Spleen (tissue), 7 donors: Measurements from ENCODE around the gene URB1.
"Not testable (repeated sequence)": the region's sequence is repeated elsewhere in the genome, so short reads cannot be mapped to it uniquely, and the experiment has no call there.

Experiments used
- POLR2A ChIP-seq, 3 donors: fragments of 450-650 bp; IDR thresholded peaks; one replicate each; pipeline ENCODE4 v1.5.1; 2017; ENCODE audit warnings: antibody characterized with exemption in 3 of 3, mild to moderate bottlenecking in 1 of 3
- TF ChIP-seq, protein P1 (sequence below), 11 experiments: fragments of 200-600 bp in 7 of 11; fragments of 450-650 bp in 4 of 11; sonication (generic) in 4 of 11; IDR thresholded peaks in 8 of 11; conservative IDR thresholded peaks in 3 of 11; 1 replicate in 7 of 11; 2 replicates in 4 of 11; pipeline versions ENCODE4 v1.4.0 to v1.8.0; 2016 to 2021; ENCODE audit warnings: antibody characterized with exemption in 11 of 11, inconsistent platforms in 4 of 11, mild to moderate bottlenecking in 1 of 11
- donor health status: DM: no; HTN: no; CAD: no; lungs with moderate emphysema.
- donor health status: DM: no; HTN: no; CAD: no.
- donor health status: DM: no; HTN: no; CAD: no.

DNA sequence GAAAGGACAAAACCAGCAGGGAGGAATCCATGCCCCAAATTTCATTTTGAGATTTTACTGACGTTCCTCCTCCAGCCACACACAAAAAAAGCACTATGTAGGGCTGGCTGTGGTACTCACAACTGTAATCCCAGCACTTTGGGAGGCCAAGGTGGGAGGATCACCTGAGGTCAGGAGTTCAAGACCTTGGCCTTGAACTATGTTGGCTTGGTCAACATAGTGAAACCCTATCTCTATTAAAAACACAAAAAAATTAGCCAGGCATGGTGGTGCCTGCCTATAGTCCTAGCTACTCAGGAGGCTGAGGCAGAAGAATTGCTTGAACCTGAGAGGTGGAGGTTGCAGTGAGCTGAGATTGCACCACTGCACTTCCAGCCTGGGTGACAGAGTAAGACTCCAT is 23.9 kb downstream of the URB1 start:
- TF ChIP-seq, protein P1, sequence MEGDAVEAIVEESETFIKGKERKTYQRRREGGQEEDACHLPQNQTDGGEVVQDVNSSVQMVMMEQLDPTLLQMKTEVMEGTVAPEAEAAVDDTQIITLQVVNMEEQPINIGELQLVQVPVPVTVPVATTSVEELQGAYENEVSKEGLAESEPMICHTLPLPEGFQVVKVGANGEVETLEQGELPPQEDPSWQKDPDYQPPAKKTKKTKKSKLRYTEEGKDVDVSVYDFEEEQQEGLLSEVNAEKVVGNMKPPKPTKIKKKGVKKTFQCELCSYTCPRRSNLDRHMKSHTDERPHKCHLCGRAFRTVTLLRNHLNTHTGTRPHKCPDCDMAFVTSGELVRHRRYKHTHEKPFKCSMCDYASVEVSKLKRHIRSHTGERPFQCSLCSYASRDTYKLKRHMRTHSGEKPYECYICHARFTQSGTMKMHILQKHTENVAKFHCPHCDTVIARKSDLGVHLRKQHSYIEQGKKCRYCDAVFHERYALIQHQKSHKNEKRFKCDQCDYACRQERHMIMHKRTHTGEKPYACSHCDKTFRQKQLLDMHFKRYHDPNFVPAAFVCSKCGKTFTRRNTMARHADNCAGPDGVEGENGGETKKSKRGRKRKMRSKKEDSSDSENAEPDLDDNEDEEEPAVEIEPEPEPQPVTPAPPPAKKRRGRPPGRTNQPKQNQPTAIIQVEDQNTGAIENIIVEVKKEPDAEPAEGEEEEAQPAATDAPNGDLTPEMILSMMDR (IDR thresholded peaks at IDR 0.05 in 8 of 11, conservative IDR thresholded peaks at IDR 0.05 in 3 of 11): not testable (repeated sequence)
- TF ChIP-seq POLR2A (IDR thresholded peaks at IDR 0.05): not testable (repeated sequence)
